Keratinocyte (primary cell): ENCODE data around the gene IGSF6. TPM values are rescaled to one million over a fixed set of nuclear protein-coding genes. Genes with fewer than 3 reads are reported as not detected.
"Not testable (repeated sequence)": the region's sequence is repeated elsewhere in the genome, so short reads cannot be mapped to it uniquely, and the experiment has no call there.

Experiments used
- DNase-seq: peaks from one replicate; pipeline ENCODE4 v3.0.0-alpha.2; 2011; ENCODE audit warnings: low read depth, missing footprints, low spot score
- FAIRE-seq: peaks from 2 replicates; lab custom pipeline; 2011; peaks lifted over from hg19 to GRCh38; lab: Jason Lieb, UNC
- H2AFZ ChIP-seq: 2 replicates; pipeline ENCODE4 v1.6.0; 2012; ENCODE audit warnings: low read length, control low read depth, inconsistent platforms; ENCODE audit not compliant: control insufficient read depth
- H3K27ac ChIP-seq: 2 replicates; pipeline ENCODE4 v1.5.1; 2011; ENCODE audit warnings: low read length; ENCODE audit not compliant: control insufficient read depth, insufficient read depth
- H3K27me3 ChIP-seq: 3 replicates; pipeline ENCODE4 v1.6.0; 2011; ENCODE audit warnings: low read length; ENCODE audit not compliant: control insufficient read depth, insufficient read depth; ENCODE audit errors: extremely low read depth
- H3K36me3 ChIP-seq, 2 experiments: 2 replicates in 1 of 2; 3 replicates in 1 of 2; pipeline ENCODE4 v1.5.1; 2011; ENCODE audit warnings: low read length in 2 of 2, mild to moderate bottlenecking in 1 of 2; ENCODE audit not compliant: control insufficient read depth in 2 of 2, insufficient read depth in 2 of 2; ENCODE audit errors: extremely low read depth in 1 of 2
- H3K4me1 ChIP-seq: 3 replicates; pipeline ENCODE4 v1.5.1; 2011; ENCODE audit warnings: low read length; ENCODE audit not compliant: control insufficient read depth, insufficient read depth; ENCODE audit errors: extremely low read depth
- H3K4me2 ChIP-seq: 3 replicates; pipeline ENCODE4 v1.6.0; 2011; ENCODE audit warnings: low read depth, low read length; ENCODE audit not compliant: control insufficient read depth, insufficient read depth; ENCODE audit errors: extremely low read depth
- H3K4me3 ChIP-seq, 3 experiments: fragments of 200-600 bp in 1 of 3; sonication (generic) in 1 of 3; 2 replicates in 2 of 3; 3 replicates in 1 of 3; pipeline ENCODE4 v1.5.1; 2011 to 2016; ENCODE audit warnings: low read length in 3 of 3, mild to moderate bottlenecking in 3 of 3, control low read depth in 2 of 3, inconsistent platforms in 1 of 3, low read depth in 1 of 3, mixed read lengths in 1 of 3, mixed run types in 1 of 3, moderate library complexity in 1 of 3; ENCODE audit not compliant: control insufficient read depth in 2 of 3, insufficient read depth in 2 of 3; ENCODE audit errors: extremely low read depth in 1 of 3
- H3K79me2 ChIP-seq: 2 replicates; pipeline ENCODE4 v1.6.0; 2012; ENCODE audit warnings: low read length; ENCODE audit not compliant: control insufficient read depth, insufficient read depth
- H3K9ac ChIP-seq: 3 replicates; pipeline ENCODE4 v1.6.0; 2011; ENCODE audit warnings: low read length; ENCODE audit not compliant: control insufficient read depth, insufficient read depth; ENCODE audit errors: extremely low read depth
- H3K9me1 ChIP-seq: 3 replicates; pipeline ENCODE4 v1.6.0; 2011; ENCODE audit warnings: low read length; ENCODE audit not compliant: control insufficient read depth, insufficient read depth; ENCODE audit errors: extremely low read depth
- H3K9me3 ChIP-seq: 2 replicates; pipeline ENCODE4 v1.5.1; 2012; ENCODE audit warnings: low read depth, low read length; ENCODE audit not compliant: control insufficient read depth
- H4K20me1 ChIP-seq: 3 replicates; pipeline ENCODE4 v1.6.0; 2011; ENCODE audit warnings: low read length; ENCODE audit not compliant: control insufficient read depth, insufficient read depth; ENCODE audit errors: extremely low read depth
- CTCF ChIP-seq, 3 experiments: IDR thresholded peaks in 1 of 3; conservative IDR thresholded peaks in 1 of 3; optimal IDR thresholded peaks in 1 of 3; 2 replicates in 2 of 3; 3 replicates in 1 of 3; pipeline versions ENCODE3 to v1.5.1; 2011; ENCODE audit warnings: low read length in 3 of 3, mild to moderate bottlenecking in 3 of 3, moderate library complexity in 2 of 3, control low read depth in 1 of 3, inconsistent platforms in 1 of 3; ENCODE audit not compliant: insufficient read depth in 2 of 3; ENCODE audit errors: extremely low read depth in 1 of 3
- EZH2 ChIP-seq: IDR thresholded peaks from one replicate; pipeline ENCODE4 v1.6.1; 2012; ENCODE audit warnings: inconsistent platforms, mild to moderate bottlenecking, low read length, moderate library complexity
- dilution Hi-C: fragments of 300-500 bp; cut with MboI; formaldehyde crosslinking; loops from one replicate; pipeline ENCODE4 v1.7.0; 2020; ENCODE audit warnings: low sequenced_read_pairs; ENCODE audit not compliant: extremely low pct_ligation_motif_present
- polyA plus RNA-seq, 5 experiments: library from polyadenylated mRNA; depleted of rRNA in 3 of 5; stranded (reverse) in 3 of 5; stranded (forward) in 1 of 5; unstranded in 1 of 5; fragments of >200 nt; gene quantifications; 1 replicate in 1 of 5; 2 replicates in 3 of 5; 3 replicates in 1 of 5; pipeline versions ENCODE4 v1.2.1 to v1.2.3, GENCODE V29; 2011 to 2012; ENCODE audit warnings: missing spikeins in 2 of 5, low read depth in 1 of 5, low replicate concordance in 1 of 5

The IGSF6 gene
- polyA plus RNA-seq, 1 donor (not counting 4 experiments of a cell fraction or from before 2014, with no cell fraction given) = not detected

- dilution Hi-C loops, DNase-seq, H3K9ac ChIP-seq, H2AFZ ChIP-seq, H3K9me1 ChIP-seq, H3K9me3 ChIP-seq, FAIRE-seq, H3K4me3 ChIP-seq, H4K20me1 ChIP-seq, H3K36me3 ChIP-seq, H3K79me2 ChIP-seq, H3K4me2 ChIP-seq, H3K27me3 ChIP-seq, H3K27ac ChIP-seq: not testable (repeated sequence)
- H3K4me1 ChIP-seq = peaks cover 11% of the 10 kb centered on the region
Measured at GRCh38 chr16:21629616-21630539, 22.5 kb downstream of the IGSF6 start.

GRCh38 chr16:21628772-21629171 lies 23.6 kb downstream of the IGSF6 start:
- TF ChIP-seq CTCF (optimal IDR thresholded peaks at IDR 0.05 in 1 of 3, IDR thresholded peaks at IDR 0.05 in 1 of 3, conservative IDR thresholded peaks at IDR 0.05 in 1 of 3; ENCODE audit: extremely low read depth in 1 of 3, insufficient read depth in 2 of 3, low read length in 3 of 3) = no peak
- TF ChIP-seq EZH2 = no peak
- H3K9me1 ChIP-seq = no peaks in the 10 kb centered on the region
- no peak overlapping the region for H3K9ac ChIP-seq
- no peak overlapping the region for H3K4me2 ChIP-seq
- H3K79me2 ChIP-seq = no peaks in the 10 kb centered on the region
- H3K27ac ChIP-seq = no peak overlapping the region
- H3K4me1 ChIP-seq = peaks cover 11% of the 10 kb centered on the region
- H4K20me1 ChIP-seq = no peaks in the 10 kb centered on the region
- no peak overlapping the region for H2AFZ ChIP-seq
- no peaks in the 10 kb centered on the region for H3K9me3 ChIP-seq
- no peak for DNase-seq
- H3K27me3 ChIP-seq = no peaks in the 10 kb centered on the region
- H3K4me3 ChIP-seq = no peak overlapping the region
- H3K36me3 ChIP-seq = peaks cover 3 to 7% of the 10 kb centered on the region in 2 experiments
- no peak for FAIRE-seq
- dilution Hi-C loops = no loop called here
